Stimulated activated naive CD4-positive, alpha-beta T cell (primary cell): Measurements from ENCODE around the gene SGCE.
"Not testable (repeated sequence)": the region's sequence is repeated elsewhere in the genome, so short reads cannot be mapped to it uniquely, and the experiment has no call there.

Experiments
- DNase-seq, 6 experiments: peaks; one replicate each; lab custom pipeline; 2025; lab: John Stamatoyannopoulos, UW

SGCE gene

GRCh38 chr7:94655848-94656657 lies at the start of gene SGCE:
SGCE (minus strand) TSS chr7:94656133; CDS start chr7:94656098, 35 bp downstream.
- DNase-seq: peak in 4 of 6 experiments; percentile 5 to 20 (median 12)

DNA sequence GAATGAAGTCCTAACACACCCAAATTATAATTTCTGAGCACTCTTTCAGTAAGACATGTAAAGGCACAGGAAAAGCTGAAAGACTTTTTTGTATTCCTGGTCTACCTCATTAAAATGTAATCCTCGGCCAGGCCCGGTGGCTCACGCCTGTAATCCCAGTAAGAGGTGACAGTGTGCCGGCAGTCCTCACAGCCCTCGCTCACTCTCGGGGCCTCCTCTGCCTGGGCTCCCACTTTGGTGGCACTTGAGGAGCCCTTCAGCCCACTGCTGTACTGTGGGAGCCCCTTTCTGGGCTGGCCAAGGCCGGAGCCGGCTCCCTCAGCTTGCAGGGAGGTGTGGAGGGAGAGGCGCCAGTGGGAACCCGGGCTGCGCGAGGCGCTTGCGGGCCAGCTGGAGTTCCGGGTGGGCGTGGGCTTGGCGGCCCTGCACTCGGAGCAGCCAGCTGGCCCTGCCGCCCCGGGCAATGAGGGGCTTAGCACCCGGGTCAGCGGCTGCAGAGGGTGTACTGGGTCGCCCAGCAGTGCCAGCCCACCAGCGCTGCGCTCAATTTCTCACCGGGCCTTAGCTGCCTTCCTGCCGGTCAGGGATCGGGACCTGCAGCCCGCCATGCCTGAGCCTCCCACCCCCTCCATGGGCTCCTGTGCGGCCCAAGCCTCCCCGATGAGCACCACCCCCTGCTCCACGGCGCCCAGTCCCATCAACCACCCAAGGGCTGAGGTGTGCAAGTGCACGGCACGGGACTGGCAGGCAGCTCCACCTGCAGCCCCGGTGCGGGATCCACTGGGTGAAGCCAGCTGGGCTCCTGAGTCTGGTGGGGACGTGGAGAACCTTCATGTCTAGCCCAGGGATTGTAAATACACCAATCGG lies 49.5 kb upstream of the SGCE start:
- not testable (repeated sequence) for DNase-seq

DNA sequence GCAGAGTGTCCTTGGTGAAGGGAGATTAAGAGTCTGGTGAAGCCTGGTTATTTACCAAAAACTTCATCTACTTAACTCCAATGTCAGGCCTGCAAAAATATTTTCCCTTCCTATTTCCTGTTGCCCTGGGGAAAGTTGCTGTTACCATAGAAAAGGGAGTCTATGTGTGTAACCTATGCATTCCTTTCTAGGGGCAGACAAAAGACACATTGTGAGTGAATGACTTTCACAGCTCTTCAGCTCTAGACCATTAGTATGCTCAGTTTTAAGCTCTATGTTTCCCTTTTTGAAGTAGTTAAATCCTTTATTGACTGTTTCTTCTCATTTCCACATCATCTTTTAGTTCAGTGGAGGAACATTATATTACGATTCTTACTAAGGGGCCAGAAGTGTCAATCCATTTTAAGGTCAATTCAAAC lies 45.6 kb upstream of the SGCE start:
- DNase-seq: no peak

DNA sequence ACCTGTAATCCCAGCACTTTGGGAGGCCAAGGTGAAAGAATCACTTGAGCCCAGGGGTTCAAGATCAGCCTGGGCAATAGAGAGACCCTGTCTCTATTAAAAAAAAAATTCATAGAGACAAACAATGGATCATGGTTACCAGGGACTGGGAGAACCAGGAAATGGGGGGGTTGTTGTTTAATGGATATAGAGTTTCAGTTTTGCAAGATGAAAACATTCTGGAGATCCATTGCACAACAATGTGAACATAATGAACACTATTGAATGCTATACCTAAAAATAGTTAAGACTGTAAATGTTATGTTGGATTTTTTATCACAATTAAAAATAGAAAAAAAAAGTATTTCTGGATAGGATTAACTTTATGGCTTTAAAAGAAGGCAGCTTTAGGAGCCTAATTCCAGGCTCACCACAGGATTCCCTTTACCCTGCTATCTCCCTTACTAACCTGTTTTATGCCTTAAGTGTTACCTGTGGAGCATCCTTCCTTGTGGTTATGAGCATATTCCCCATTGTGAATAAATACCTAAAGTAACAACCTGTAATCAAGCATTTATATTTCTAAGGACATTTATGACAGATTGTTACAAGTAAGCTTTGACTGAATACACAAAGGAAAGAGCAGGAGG lies 45.1 kb upstream of the SGCE start:
- DNase-seq: no peak

- DNase-seq: no peak
These were observed 42.3 kb upstream of the SGCE start for GRCh38 chr7:94698275-94698674.

DNA sequence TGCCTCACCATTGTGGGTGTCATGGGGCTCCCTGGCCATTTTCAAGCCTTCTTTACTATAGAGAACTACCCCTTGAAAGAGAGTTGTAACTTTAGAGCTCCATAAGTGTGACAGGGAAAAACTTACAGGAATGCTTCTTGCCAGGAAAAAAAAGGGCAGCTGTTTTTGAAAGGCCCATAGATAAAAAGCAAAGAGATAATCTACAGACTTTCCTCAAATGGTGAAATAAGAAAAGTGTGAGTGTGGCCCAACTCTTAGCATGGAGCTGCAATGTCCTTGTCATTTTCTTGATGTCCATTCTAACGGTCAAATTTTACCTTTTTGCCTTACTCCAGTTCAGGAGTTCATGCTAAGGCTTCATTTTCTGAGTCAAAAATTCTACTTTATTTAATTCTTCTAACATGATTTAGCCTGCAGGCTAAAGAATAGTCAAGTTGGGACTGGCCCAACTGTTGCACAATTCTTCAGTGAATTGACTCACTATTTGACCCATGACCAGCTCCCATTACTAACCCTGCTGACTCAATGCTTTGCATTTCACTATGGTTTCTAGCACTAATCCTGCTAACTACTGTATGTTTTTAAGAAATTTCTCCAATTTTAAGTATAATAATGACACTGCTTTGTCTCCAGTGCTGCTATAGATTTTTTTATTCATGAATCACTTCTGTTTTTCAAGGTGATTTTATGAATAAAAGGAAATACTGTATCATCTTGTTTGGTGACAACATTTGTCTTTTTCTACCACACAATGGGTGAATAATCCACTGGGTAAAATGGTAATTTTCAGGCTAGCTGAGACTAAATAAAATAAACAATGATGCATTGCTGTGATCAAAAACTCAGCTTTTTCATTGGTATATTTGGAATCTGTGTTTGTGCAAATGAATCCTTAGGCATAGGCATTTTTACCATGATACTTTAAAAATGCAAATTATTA lies 41.4 kb upstream of the SGCE start:
- no peak for DNase-seq

DNA sequence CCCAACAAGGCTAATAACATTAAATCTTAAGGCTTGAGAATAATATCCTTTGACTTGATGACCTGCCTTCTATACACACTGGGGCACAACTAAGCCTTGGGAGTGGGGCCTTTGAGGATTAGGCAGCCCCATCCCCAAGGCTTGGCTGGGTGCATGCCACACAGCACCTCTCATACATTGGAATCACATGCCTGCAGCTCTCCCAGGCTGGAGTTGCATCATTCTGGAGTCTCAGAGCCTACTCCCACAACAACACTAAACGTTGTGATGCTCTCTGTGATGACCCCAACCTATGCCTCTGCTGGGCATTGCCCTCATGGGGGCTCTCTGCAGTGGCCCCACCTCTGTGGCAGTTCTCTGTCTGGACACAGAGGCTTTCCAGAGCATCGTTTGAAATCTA lies 31.9 kb upstream of the SGCE start:
- DNase-seq: no peak

DNA sequence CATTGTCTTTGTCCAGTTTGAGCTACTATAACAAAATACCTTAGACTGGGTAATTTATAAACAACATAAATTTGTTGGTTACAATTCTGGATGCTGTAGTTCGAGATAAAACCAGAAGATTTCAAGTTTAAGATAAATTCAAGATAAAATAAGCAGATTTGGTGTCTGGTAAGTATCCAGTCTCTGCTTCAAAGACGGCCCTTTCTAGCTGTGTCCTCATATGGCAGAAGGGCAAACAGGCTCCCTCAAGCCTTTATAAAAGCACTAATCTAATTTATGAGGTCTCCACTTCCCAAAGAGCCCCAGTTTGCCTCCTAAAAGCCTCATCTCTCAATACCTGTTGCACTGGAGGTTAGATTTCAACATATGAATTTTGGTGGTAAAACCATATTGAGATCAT lies 31.1 kb upstream of the SGCE start:
- no peak for DNase-seq

DNA sequence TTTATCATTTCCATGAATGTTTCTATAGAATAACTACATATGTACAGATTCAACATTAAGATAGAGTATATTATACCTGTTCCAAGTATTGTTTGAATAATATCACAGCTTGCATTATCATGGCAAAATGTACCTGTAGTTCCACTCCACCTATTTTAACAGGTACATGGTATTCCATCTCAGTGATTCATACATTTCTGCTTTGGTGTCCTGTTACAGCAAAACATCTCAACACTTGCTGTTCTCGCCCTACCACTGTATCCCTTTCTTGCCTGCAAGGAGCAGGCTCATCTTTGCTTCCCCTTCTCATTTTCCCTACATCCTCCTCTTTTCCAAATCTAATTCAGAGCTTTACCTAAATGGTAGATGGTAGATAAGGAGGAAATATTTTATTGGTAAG lies 27.1 kb upstream of the SGCE start:
- no peak for DNase-seq

- DNase-seq: no peak
These were observed 23.4 kb upstream of the SGCE start for GRCh38 chr7:94679358-94679757.

DNA sequence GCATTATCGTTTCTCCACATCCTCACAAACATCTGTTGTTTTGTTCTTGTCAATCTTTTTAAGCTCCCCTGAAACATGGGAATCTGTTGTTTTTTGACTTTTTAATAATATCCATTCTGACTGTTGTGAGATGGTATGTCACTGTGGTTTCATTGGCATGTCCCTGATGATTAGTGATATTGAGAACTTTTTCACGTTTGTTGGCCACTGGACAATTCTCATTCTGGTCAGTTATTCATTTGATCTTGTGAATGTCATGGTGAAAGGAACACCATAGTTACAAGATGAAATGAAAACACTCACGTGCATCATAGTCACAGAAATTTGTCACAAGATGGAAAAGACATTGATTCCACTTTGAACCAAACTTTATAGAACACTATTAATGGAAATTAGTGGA lies 20.5 kb upstream of the SGCE start:
- no peak for DNase-seq

GRCh38 chr7:94675356-94675755 lies 19.4 kb upstream of the SGCE start:
- no peak for DNase-seq

GRCh38 chr7:94671444-94672235 lies 15.7 kb upstream of the SGCE start:
- DNase-seq: no peak

DNA sequence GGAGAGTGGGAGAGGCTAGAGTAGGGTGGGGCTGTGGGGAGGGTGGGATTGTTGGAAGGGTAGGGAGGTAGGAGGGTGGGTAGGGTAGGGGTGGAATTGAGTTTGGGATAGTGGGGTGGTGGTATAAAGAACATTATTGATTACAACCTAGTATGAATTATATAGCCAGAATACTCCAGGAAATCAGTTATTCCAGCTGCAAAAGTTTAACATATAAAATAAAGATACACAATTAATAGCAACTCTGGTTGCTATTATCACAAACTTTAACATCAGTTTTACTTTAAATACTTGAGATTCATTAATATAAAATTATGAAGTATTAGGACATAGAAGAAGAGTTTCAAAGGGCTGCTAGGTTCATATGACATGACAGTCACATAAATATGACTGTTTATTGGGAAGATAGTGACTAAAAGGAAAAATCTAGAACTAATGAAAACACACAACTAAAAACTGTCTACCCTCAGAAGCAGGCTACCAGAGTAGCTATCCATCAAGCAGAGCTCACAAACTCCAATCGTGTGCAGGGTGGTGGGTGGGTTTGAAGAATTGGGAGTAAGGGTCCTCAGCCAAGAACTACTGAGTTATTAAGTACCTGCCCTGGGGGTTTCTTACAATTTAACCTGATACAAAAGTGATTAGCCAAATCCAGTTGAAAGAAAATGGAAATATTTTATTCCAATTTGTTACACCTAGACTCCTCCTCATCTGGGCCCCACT lies 14.0 kb upstream of the SGCE start:
- DNase-seq: no peak

- DNase-seq: no peak
These were observed 11.1 kb upstream of the SGCE start for GRCh38 chr7:94666879-94667587.

GRCh38 chr7:94665426-94665825 lies 9.5 kb upstream of the SGCE start:
- no peak for DNase-seq

DNA sequence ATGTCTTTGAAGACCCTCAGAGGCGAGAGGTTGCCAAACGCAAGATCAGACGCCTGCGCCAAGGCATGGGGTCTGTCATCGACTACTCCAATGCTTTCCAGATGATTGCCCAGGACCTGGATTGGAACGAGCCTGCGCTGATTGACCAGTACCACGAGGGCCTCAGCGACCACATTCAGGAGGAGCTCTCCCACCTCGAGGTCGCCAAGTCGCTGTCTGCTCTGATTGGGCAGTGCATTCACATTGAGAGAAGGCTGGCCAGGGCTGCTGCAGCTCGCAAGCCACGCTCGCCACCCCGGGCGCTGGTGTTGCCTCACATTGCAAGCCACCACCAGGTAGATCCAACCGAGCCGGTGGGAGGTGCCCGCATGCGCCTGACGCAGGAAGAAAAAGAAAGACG lies 8.1 kb upstream of the SGCE start:
- no peak for DNase-seq

DNA sequence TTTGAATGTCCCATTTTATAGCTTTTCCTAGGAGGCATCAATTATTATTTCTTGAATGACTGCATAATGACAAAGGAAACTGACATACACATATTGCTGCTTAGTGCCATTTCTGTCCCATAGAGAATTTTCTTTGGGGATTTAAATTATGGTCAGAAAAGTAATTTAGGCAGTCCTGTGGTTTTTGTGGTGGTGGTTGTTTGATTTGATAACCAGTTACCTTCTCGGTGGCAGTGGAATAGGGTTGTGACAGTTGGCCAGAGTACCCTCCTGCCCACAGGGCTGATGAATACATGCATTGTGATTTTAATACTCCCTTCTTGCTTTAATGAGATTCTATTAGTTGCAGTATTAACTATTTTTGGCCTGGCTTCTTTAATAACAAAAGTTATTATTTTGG lies 6.6 kb upstream of the SGCE start:
- no peak for DNase-seq

DNA sequence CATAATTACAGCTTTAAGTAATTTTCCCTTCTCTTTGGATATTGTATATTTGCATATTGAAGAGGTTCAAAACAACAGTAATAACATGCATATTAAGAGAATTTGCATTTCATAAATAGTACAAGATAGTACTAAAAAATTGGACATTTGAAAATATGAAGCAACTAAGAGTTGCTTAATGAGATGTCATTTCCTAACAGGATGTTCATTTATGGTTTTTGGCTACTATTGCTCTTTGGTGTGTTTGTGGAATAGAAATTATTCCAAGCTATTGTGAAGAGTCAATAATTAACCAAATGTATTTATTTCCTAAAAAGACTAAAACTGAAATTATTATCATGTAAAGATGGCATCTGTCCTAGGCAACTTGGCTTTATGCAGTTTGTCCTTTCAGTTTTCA lies 4.1 kb upstream of the SGCE start:
- DNase-seq: no peak
